ENCODE data around the gene KLHL10. TPM values are rescaled to one million over a fixed set of nuclear protein-coding genes. Genes with fewer than 3 reads are reported as not detected.

Gene KLHL10
- total and polyA plus RNA-seq, 9 of the 15 experiments (the other 6 are each of a cell fraction or from before 2014, with no cell fraction given): 0.06 to 0.56 (median 0.12) TPM; not detected in 5

GRCh38 chr17:41871789-41872188, 34.2 kb downstream of the KLHL10 start:
- no peak for ATAC-seq
- Histone ChIP-seq H3K36me3 (ENCODE audit: control insufficient read depth, insufficient read depth, low read length) (peaks cover 74% of the 10 kb centered on the region), H3K9me1 (ENCODE audit: control insufficient read depth, insufficient read depth, low read length) (peaks cover 4% of the 10 kb centered on the region), H2AFZ (ENCODE audit: low read depth, low read length) (no peak overlapping the region), H3K4me2 (ENCODE audit: insufficient read depth, low read length) (no peak overlapping the region), H3K4me3 (no peak overlapping the region), H3K9ac (ENCODE audit: insufficient read depth in 1 of 2, low read depth in 2 of 2, low read length in 2 of 2) (0 out of 4 replicates have a peak overlapping the region, but pooled peaks of 1 of the 2 experiments have one; percentile 60), H3K27ac (ENCODE audit: extremely low read depth, low read depth, low read length) (no peak overlapping the region), H3K79me2 (ENCODE audit: control insufficient read depth, insufficient read depth, low read length) (no peaks in the 10 kb centered on the region), H3K9me3 (replicated peaks; ENCODE audit: control insufficient read depth, insufficient read depth, low read depth, low read length) (no peaks in the 10 kb centered on the region), H3K27me3 (ENCODE audit: control insufficient read depth in 2 of 2, insufficient read depth in 2 of 2, low read length in 2 of 2) (no peaks in the 10 kb centered on the region), H3K4me1 (replicated peaks in 1 of 2; ENCODE audit: control insufficient read depth in 2 of 2, insufficient read depth in 2 of 2, low read length in 2 of 2) (peaks cover 0 to 11% of the 10 kb centered on the region in 2 experiments; a peak in 3 of 5 replicates), H4K20me1 (replicated peaks; ENCODE audit: control insufficient read depth, insufficient read depth, low read length) (no peaks in the 10 kb centered on the region)
- CTCF ChIA-PET (ENCODE audit: low intra/inter-chr PET ratio): no interaction called here
- FAIRE-seq: no peak
- TF ChIP-seq ATF7 (IDR thresholded peaks at IDR 0.05): no peak
- no peak for TF ChIP-seq CREB3 (tag; conservative IDR thresholded peaks at IDR 0.05; ENCODE audit: low read depth)
- no peak for TF ChIP-seq PATZ1 (CRISPR knock-in tag; IDR thresholded peaks at IDR 0.05; ENCODE audit: borderline replicate concordance)
- TF ChIP-seq ZNF354B (CRISPR knock-in tag; IDR thresholded peaks at IDR 0.05): no peak
- no peak for TF ChIP-seq MYNN (IDR thresholded peaks at IDR 0.05)
- TF ChIP-seq MYNN (CRISPR knock-in tag; IDR thresholded peaks at IDR 0.05): no peak
- no peak for TF ChIP-seq ZNF584 (CRISPR knock-in tag; IDR thresholded peaks at IDR 0.05; ENCODE audit: low read depth)
- TF ChIP-seq CSDE1 (IDR thresholded peaks at IDR 0.05): no peak
- TF ChIP-seq ZNF785 (CRISPR knock-in tag; IDR thresholded peaks at IDR 0.05): no peak
- no peak for TF ChIP-seq ZBTB5 (IDR thresholded peaks at IDR 0.05)
- no TSS peak for BruUV-seq (replicated peaks)
- intact Hi-C loops (cut with micrococcal nuclease): no loop called here
- in situ Hi-C loops (cut with MboI): no loop called here
- WGBS (ENCODE audit: insufficient coverage, low coverage, missing lambda C conversion rate): 88% methylated on average over 10 of the region's 10 CpGs
- POLR2A ChIA-PET: no interaction called here
- DNase-seq (ENCODE audit: extremely low read depth in 1 of 4, low spot score in 3 of 4): no peak

Data from K562 (cell line).